Body of pancreas (tissue), 4 donors: ENCODE measurements around the gene SMC3. TPM values are rescaled to one million over a fixed set of nuclear protein-coding genes. Genes with fewer than 3 reads are reported as not detected.

Experiments
- ATAC-seq: fragments of 150-250 bp; one replicate; pipeline ENCODE4 v1.9.1; 2016
- DNase-seq, 4 donors: peaks; one replicate each; pipeline ENCODE4 v3.0.0-alpha.2; 2019
- H3K27ac ChIP-seq, 4 donors: fragments of 200-600 bp; sonication (generic); 1 replicate in 3 of 4; 2 replicates in 1 of 4; pipeline versions ENCODE4 v1.5.1 to v1.6.1; 2016 to 2019; ENCODE audit warnings: mild to moderate bottlenecking in 1 of 4, mixed read lengths in 1 of 4, moderate library complexity in 1 of 4
- H3K27me3 ChIP-seq, 2 donors: fragments of 200-600 bp; sonication (generic); one replicate each; pipeline ENCODE4 v1.6.0; 2016; ENCODE audit warnings: mild to moderate bottlenecking in 1 of 2
- H3K36me3 ChIP-seq, 2 donors: fragments of 200-600 bp; sonication (generic); replicated peaks in 1 of 2; 2 replicates each; pipeline ENCODE4 v1.5.1; 2016; ENCODE audit warnings: low read depth in 2 of 2; ENCODE audit not compliant: insufficient read depth in 1 of 2
- H3K4me1 ChIP-seq: fragments of 200-600 bp; sonication (generic); one replicate; pipeline ENCODE4 v1.6.0; 2016
- H3K4me3 ChIP-seq, 2 donors: fragments of 200-600 bp; sonication (generic); 1 replicate in 1 of 2; 2 replicates in 1 of 2; pipeline ENCODE4 v1.5.1; 2016 to 2019
- H3K9me3 ChIP-seq, 3 donors: fragments of 200-600 bp; sonication (generic); 1 replicate in 2 of 3; 2 replicates in 1 of 3; pipeline ENCODE4 v1.5.1; 2016
- CTCF ChIP-seq, 7 experiments: fragments of 450-650 bp in 4 of 7; fragments of 200-600 bp in 3 of 7; sonication (generic) in 3 of 7; IDR thresholded peaks; one replicate each; pipeline ENCODE4 v1.5.1; 2016 to 2019; ENCODE audit warnings: antibody characterized with exemption in 7 of 7
- POLR2A ChIP-seq, 3 donors: fragments of 450-650 bp; IDR thresholded peaks; one replicate each; pipeline ENCODE4 v1.6.1; 2016; ENCODE audit warnings: antibody characterized with exemption in 3 of 3, mild to moderate bottlenecking in 2 of 3
- WGBS, 2 donors: methylation state at CpG; one replicate each; pipeline ENCODE4 v1.1.5; 2017; 5-methylcytosine and 5-hydroxymethylcytosine counted together
- intact Hi-C: fragments of 100-400 bp; cut with DNase I; formaldehyde crosslinking; loops from one replicate; pipeline ENCODE4 v1.15.1; 2023
- total RNA-seq, 2 donors: library from RNA; depleted of rRNA; stranded (reverse); fragments of >200 nt; gene quantifications; one replicate each; pipeline ENCODE4 v1.1.0, GENCODE V29; 2016

SMC3 gene
- 10 to 100 TPM; 18.4 to 22.1 TPM for total RNA-seq

- no peaks in the 10 kb centered on the region for H3K36me3 ChIP-seq
- DNase-seq (peak; percentile 89 to 94 (median 93)), ATAC-seq (peak; percentile 95)
- peak within 1 kb of the TSS; percentile 81 to 89 (median 86) for H3K27ac ChIP-seq
- H3K4me1 ChIP-seq = peaks cover 41% of the 10 kb centered on the region
- 0% methylated on average over 22 to 64 of the region's 64 CpGs for WGBS, 2 donors
- TF ChIP-seq POLR2A (IDR thresholded peaks at IDR 0.05) (peak in 2 of 3 donors; percentile 66 to 70), CTCF (IDR thresholded peaks at IDR 0.05) (peak in 2 of 7 experiments; percentile 4 to 9)
- no peaks in the 10 kb centered on the region for H3K27me3 ChIP-seq
- peak within 1 kb of the TSS; percentile 89 to 92 for H3K4me3 ChIP-seq
- H3K9me3 ChIP-seq = no peaks in the 10 kb centered on the region
- intact Hi-C loops = no loop called here
These were observed at the start of gene SMC3 for GRCh38 chr10:110567201-110568054. Gene SMC3 (plus strand): TSS chr10:110567695. CDS start chr10:110567817, 122 bp downstream.

DNA sequence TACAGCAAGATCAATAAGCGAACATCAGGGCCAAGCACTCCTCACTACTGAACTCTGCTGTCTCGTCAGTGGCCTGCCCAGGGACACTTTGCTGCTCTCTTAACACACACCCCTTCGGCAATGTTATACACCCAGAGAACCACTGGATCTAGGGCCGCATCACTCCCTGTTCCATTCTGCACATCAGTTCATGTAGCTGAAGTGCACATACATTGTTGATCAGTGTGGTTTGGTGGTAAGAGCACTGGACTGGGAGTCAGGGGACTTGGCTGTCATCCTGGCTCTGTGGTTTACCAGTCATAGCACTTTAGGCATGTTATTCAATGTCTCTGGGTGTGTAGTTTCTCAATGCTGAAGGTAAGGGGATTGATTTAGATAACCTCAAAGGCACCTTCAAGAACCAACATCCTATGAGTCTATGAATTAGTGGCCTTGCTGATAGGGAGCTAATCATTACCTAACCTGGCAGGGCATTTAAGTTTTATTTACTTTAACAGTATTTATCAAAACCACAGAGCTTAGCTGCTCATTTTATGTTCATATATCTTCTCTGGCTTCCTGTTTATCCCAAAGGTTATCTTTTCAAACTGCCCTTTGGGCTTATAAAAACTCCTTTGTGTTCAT is 45.0 kb upstream of the SMC3 start:
- intact Hi-C loops = no loop called here
- DNase-seq = no peak
- WGBS, 2 donors = 46 to 49% methylated on average over 4 of the region's 4 CpGs
- Histone ChIP-seq H3K4me1 (peaks cover 15% of the 10 kb centered on the region), H3K27ac (peak overlapping the region in 2 of 4 donors; percentile 50 to 63), H3K27me3 (no peaks in the 10 kb centered on the region), H3K36me3 (no peaks in the 10 kb centered on the region), H3K4me3 (no peak overlapping the region), H3K9me3 (no peaks in the 10 kb centered on the region)
- ATAC-seq = peak; percentile 93
- TF ChIP-seq CTCF (IDR thresholded peaks at IDR 0.05) (peak in 1 of 7 experiments; percentile 6), POLR2A (IDR thresholded peaks at IDR 0.05) (no peak)

DNA sequence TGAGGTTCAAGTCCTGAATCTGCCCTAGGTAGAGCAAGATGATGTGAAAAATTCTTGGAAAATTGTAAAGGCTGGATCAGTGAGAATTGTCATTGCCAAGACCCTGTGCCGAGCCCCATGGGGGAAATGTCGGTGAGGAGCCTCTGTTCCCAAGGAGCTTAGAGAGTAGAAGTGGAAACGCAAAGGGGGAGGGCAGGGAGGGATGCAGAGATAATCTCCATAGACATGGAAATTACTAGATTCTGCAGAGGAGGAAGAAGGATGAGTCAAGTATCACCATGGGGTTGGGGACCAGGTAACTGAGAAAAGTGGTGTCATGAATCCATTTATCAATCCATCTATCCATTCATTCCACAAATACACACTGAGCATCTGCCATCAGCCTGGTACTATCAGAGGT is 43.8 kb upstream of the SMC3 start:
- WGBS, 2 donors = 90 to 92% methylated on average over 3 of the region's 3 CpGs
- intact Hi-C loops = no loop called here
- ATAC-seq = no peak
- H3K4me1 ChIP-seq = peaks cover 15% of the 10 kb centered on the region
- no peak overlapping the region for H3K27ac ChIP-seq
- TF ChIP-seq POLR2A (IDR thresholded peaks at IDR 0.05) (no peak), CTCF (IDR thresholded peaks at IDR 0.05) (no peak)
- H3K9me3 ChIP-seq = no peaks in the 10 kb centered on the region
- DNase-seq = no peak
- no peaks in the 10 kb centered on the region for H3K27me3 ChIP-seq
- no peaks in the 10 kb centered on the region for H3K36me3 ChIP-seq
- H3K4me3 ChIP-seq = no peak overlapping the region

DNA sequence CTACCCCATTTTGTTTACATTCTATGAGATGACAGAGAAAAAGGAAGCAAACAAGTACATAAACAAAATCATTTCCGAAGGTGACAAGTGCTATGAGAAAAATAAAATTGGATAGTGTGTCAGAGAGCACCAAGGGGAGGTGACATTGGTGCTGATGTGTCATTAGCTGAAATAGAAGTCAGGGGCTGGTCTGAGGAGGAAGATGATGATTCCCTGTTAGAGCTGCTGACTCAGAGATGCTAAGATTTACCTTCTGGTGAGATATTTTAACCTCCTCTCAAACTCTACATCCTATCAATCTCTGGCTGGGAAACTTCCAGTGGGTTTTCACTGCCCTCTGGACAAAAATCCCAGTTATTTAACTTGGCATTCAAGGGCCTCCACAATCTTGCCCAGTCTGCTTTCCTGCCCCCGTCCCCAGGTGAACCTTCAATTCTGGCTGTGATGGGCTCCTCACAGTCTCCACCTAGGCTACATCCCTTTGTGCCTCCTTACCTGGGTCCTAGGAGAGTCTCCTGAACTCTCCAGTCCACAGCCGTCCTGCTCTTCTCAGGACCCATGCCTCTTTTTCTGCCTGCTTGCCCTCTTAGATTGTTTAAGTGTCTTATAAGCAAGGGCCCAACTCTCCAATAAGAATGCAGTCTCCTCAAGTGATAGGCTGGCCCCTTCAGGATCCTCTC is 43.2 kb upstream of the SMC3 start:
- ATAC-seq (no peak), DNase-seq (no peak)
- no peaks in the 10 kb centered on the region for H3K36me3 ChIP-seq
- 78 to 79% methylated on average over 3 of the region's 3 CpGs for WGBS, 2 donors
- TF ChIP-seq POLR2A (IDR thresholded peaks at IDR 0.05) (no peak), CTCF (IDR thresholded peaks at IDR 0.05) (no peak)
- intact Hi-C loops = no loop called here
- H3K4me3 ChIP-seq = no peak overlapping the region
- no peaks in the 10 kb centered on the region for H3K9me3 ChIP-seq
- H3K27me3 ChIP-seq = no peaks in the 10 kb centered on the region
- H3K27ac ChIP-seq = no peak overlapping the region
- H3K4me1 ChIP-seq = peaks cover 15% of the 10 kb centered on the region
